IPS DF 19.7 (cell line): ENCODE measurements around the gene KCTD19.
"Not testable (repeated sequence)": the region's sequence is repeated elsewhere in the genome, so short reads cannot be mapped to it uniquely, and the experiment has no call there.

Experiments
- DNase-seq: peaks from one replicate; pipeline ENCODE4 v3.0.0-alpha.2; 2013; ENCODE audit warnings: low read depth, low spot score

KCTD19 gene

DNA sequence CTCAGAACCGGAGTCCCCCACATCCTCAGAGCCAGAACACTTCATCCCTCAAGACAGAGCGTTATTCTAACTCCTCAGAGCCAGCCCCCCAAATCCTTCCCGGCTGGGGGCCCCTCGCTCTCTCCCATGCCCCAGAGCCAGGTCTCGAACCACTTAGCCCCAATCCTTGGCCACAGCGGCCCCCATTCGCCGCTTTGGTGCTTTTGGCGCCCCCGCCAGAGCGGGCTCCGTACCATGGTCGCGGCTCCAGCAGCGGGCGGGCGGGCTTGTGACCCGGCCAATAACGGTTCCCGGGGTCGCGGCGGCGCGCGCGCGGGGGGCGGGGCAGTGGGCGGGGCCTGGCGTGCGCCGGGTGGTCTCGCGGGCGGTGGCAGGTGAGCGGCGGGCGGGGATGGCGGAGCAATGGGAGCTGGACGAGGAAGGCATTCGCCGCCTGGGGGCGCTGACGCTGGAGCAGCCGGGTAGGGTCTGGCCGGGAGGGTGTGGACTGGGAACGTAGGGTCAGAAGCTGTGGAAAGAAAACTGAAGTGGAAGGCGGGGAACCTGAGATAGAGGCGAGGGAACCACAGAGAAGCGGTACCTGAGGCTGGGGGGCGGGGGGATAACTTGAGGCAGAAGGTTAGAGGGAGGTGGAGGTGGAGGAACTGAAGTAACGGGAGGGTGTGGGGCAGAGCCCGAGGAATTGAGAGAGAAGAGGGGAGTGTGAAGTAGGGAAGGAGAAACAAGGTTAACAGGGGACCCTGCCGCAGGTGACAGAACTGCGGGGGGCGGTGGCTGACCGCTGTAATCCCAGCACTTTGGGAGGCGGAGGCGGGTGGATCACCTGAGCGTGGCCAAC lies at the start of gene KCTD19, which contains the start of gene LRRC36:
Gene KCTD19 (minus strand): TSS at position 270 of the 838 bp plus-strand sequence. CDS start 34 bp downstream, at position 236.
Gene LRRC36 (plus strand): TSS at position 344 of the 838 bp plus-strand sequence. CDS start 48 bp downstream, at position 392.
- peak; percentile 67 for DNase-seq

GRCh38 chr16:67376012-67376411 lies 49.5 kb upstream of the KCTD19 start:
- not testable (repeated sequence) for DNase-seq

- DNase-seq: no peak
Observed at GRCh38 chr16:67372664-67373063, 46.1 kb upstream of the KCTD19 start.

- DNase-seq: no peak
Observed at GRCh38 chr16:67370661-67371060, 44.1 kb upstream of the KCTD19 start.

DNA sequence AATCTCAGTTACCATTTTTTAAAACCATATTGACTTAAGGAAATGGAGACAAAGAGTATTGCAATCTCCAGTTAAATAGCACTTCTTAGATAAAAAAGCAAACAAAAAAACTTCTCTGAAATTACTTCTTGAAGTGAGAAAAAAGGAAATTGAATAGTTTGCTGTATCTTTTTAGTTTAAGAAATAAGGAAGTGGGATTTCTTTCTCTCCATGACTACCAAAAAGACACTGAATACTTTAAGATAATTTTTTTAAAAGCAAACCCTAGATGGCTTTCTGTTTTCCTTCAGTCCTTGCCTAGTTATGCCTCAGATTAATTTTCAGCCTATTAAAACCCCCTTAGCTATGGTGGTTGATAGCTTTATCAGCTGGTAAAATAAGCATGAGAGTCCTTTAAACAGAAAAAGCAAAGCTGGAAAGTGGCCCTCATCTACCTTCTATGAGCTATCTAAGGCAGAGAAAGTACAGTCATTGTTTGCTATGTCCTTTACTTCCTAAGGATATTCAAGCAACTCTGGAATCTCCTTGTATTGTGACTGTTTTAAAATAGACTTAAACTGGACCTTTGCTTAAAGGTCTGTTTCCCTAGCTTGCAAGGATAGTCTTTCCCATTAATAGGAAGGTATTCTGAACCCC lies 38.2 kb upstream of the KCTD19 start:
- DNase-seq: no peak

DNA sequence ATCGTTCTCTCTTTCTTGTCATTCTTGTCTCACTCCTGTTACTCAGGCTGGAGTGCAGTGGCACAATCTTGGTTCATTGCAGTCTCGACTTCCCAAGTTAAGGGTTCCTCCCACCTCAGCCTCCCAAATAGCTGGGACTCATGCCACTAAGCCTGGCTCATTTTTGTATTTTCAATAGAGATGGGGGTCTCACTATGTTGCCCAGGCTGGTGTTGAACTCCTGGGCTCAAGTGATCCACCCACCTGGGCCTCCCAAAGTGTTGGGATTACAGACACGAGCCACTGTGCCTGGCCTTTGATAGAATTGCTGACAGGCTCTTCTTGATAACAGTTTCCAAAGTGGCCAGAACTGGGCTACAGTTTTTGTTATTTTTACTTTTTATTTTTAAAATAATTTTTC lies 34.5 kb upstream of the KCTD19 start:
- DNase-seq: no peak

DNA sequence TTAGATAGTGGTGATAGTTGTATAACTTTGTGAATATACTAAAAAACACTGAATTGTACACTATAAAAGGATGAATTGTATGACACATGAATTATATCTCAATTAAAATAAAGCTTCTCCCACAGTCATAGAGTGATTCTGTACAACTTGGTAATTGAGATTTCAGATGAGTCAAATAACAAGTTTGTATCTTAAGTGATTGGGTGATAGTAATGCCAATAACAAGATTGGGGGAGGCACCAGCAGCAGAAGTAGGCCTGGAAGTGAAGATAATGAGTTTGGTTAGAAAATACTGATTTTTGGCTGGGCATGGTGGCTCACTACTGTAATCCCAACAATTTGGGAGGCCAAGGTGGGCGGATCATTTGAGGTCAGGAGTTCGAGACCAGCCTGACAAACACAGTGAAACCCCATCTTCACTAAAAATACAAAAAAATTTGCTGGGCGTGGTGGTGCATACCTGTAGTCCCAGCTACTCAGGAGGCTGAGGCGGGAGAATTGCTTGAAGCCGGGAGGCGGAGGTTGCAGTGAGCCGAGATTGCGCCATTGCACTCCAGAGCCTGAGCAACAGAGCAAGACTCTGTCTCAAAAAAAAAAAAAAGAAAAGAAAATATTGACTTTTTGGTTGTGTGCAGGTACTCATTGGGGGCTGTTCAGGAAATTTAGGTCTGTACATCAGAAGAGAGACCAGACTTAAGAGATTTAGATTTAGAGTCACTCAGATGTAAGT lies 33.2 kb upstream of the KCTD19 start:
- not testable (repeated sequence) for DNase-seq

GRCh38 chr16:67357561-67357960 lies 31.0 kb upstream of the KCTD19 start:
- no peak for DNase-seq

DNA sequence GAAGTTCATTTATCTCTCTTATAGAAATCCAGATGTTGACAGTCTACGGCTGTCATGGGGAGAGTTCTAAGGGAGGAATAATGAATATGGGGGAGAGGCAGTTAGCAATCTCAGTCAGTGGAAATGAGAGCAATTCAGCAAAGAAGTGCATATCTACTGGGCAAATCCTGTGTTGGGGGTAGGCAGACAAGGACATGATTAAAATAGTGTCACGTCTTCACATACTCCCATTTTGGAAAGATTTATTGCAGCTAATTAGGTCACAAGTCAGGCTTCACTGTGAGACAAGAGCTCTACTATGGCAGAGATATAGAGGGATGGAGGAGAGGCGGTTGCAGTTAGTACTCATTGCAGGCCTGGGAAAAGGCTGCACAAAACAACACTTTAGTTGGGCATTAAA lies 29.9 kb upstream of the KCTD19 start:
- DNase-seq: no peak

DNA sequence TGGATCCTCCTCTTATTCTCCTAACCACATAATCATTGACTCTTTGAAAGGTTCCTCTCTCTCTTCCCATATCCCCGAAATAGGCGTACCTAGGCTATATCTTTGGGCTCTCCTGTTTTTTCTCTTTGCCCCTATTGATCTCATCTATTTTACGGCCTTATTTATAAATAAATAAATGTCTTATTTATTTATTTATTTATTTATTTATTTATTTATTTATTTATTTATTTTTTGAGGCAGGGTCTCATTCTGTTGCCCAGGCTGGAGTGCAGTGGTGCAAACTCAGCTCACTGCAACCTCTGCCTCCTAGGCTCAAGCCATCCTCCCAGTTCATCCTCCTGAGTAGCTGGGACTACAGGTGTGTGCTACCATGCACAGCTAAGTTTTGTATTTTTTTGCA lies 25.9 kb upstream of the KCTD19 start:
- DNase-seq: not testable (repeated sequence)

GRCh38 chr16:67350324-67350723 lies 23.8 kb upstream of the KCTD19 start:
- no peak for DNase-seq

DNA sequence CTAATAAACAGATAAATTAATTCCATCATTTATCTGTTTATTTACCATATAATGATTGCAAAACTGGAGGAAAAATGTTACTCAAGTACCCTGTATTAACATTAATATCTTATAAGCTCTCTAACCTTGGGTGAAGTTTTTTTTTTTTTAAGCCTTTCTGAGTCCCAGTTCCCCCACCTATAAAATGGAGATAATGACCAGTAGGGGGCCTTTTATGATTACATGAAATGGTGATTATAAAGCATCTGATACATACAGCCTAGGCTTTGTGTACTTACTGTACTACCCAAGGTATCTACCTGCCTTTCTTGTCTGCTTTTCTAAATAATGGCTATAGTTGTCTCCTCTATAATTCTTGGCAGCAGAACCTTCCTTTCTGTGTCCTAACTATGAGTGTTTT lies 22.6 kb upstream of the KCTD19 start:
- no peak for DNase-seq

DNA sequence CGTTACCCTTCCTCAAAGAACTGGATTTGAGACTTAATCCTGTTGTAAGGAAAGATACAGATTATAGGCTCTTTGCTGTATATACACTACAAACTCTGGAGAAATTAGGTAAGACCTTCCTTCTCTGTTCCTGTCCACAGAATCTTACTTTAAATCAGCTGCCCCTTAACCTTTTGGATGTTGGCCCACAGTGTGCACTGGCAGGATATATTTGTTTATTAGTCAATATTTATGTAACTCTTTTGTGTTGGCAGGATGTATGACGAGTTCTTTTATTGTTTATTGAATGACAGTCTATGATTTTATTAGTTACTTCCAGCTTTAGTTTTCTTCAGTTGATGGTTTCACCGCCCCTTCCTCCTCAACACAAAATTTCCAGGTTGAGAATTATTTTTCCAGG lies 19.8 kb upstream of the KCTD19 start:
- DNase-seq: no peak

DNA sequence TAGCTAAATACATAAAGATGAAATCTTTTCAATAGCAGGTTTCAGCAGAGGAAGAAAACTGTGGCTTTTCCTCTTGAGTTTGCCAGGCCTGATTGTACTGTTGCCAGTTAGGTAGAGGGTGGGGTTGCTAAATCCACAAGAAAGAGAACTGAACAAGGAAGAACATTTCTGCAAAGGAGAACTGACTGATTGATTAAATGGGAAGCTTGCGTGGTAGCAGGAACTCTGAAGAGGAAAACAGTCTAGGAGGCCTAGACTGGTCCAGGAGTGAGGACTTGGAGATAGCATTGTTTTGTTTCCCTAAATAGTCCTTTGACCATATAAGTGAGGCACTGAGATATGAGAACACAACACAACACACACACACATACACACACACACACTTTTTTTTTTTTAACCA lies 18.9 kb upstream of the KCTD19 start:
- DNase-seq: no peak

- no peak for DNase-seq
Observed at GRCh38 chr16:67342616-67343015, 16.1 kb upstream of the KCTD19 start.

- no peak for DNase-seq
Observed at GRCh38 chr16:67341250-67341649, 14.7 kb upstream of the KCTD19 start.

DNA sequence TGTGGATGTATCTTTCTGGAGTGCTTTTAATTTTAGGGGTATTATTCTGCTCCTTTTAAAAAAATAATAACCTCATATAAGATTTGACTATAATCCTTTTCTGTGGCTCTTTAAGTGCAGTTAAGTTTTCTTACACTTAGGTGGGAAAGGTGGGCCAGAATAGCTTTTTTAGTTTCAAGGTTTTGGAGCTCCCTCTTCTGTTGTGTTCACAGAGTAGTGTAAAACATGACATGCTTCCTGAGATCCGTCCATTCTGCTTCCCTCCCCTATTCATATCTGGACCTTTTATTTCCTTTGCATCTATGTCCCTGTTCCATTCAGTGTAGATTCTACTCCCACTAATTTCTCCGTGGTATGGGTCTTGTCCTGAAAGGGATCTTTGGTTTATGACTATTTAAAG lies 12.9 kb upstream of the KCTD19 start:
- no peak for DNase-seq

- no peak for DNase-seq
Observed at GRCh38 chr16:67336648-67337047, 10.1 kb upstream of the KCTD19 start.

DNA sequence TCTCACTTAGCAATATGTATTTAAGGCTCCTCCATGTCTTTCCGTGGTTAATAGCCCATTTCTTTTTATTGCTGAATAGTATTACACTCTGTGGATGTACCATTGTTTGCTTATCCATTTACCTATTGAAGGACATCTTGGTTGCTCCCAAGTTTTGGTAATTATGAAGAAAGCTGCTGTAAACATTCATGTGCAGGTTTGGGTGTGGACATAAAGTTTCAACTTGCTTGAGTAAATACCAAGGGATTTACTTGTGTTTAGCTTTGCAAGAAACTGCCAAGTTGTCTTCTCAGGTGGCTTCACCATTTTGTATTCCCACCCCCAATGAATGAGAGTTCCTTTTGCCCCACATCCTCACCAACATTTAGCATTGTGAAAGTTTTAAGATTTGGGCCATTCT lies 9.6 kb upstream of the KCTD19 start:
- DNase-seq: no peak

- no peak for DNase-seq
Observed at GRCh38 chr16:67333315-67333714, 6.8 kb upstream of the KCTD19 start.

- no peak for DNase-seq
Observed at GRCh38 chr16:67329901-67330300, 3.4 kb upstream of the KCTD19 start.

GRCh38 chr16:67327743-67328142 lies 1.2 kb upstream of the KCTD19 start:
- no peak for DNase-seq
